Measurements from ENCODE around the gene CRELD1. TPM values are rescaled to one million over a fixed set of nuclear protein-coding genes. Genes with fewer than 3 reads are reported as not detected.
"Not testable (repeated sequence)": the region's sequence is repeated elsewhere in the genome, so short reads cannot be mapped to it uniquely, and the experiment has no call there.

Gene CRELD1
- total RNA-seq, 1 experiment from 2014 or later, result 13.2 TPM

DNA sequence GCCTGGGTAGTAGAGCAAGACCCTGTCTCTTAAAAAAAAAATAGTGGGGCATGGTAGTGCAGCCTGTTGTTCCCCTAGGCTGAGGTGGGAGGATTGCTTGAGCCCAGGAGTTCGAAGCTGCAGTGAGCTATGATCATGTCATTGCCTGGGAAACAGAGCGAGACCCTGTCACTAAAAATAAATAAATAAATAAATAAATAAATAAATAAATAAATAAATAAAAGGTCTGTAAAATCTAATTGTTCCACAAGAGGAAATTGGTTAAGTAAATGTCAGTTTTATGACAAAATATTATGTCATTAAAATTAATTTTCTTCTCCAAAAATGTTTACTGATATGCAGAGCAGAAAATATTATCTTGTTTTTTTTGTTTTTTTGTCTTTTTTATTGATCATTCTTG, 5.3 kb downstream of the CRELD1 start:
- H3K9me3 ChIP-seq (ENCODE audit: low read depth, low read length, poor library complexity, severe bottlenecking), result no peaks in the 10 kb centered on the region
- ChIA-PET CTCF (no interaction called here), POLR2A (ENCODE audit: low non-redundant PET) (no interaction called here)
- no peak overlapping the region for H3K27ac ChIP-seq (ENCODE audit: low read depth, low read length, poor library complexity, severe bottlenecking)
- TF ChIP-seq, protein P1, sequence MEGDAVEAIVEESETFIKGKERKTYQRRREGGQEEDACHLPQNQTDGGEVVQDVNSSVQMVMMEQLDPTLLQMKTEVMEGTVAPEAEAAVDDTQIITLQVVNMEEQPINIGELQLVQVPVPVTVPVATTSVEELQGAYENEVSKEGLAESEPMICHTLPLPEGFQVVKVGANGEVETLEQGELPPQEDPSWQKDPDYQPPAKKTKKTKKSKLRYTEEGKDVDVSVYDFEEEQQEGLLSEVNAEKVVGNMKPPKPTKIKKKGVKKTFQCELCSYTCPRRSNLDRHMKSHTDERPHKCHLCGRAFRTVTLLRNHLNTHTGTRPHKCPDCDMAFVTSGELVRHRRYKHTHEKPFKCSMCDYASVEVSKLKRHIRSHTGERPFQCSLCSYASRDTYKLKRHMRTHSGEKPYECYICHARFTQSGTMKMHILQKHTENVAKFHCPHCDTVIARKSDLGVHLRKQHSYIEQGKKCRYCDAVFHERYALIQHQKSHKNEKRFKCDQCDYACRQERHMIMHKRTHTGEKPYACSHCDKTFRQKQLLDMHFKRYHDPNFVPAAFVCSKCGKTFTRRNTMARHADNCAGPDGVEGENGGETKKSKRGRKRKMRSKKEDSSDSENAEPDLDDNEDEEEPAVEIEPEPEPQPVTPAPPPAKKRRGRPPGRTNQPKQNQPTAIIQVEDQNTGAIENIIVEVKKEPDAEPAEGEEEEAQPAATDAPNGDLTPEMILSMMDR (conservative IDR thresholded peaks at IDR 0.05; ENCODE audit: low read depth, low read length), result no peak
- TF ChIP-seq EZH2 (IDR thresholded peaks at IDR 0.05; ENCODE audit: borderline replicate concordance, low read depth, low read length, poor library complexity, severe bottlenecking), result no peak
- DNase-seq (ENCODE audit: low spot score), result no peak
- H3K4me1 ChIP-seq (ENCODE audit: insufficient read depth, low read length, poor library complexity, severe bottlenecking), result peaks cover 10% of the 10 kb centered on the region
- peaks cover 7% of the 10 kb centered on the region for H3K36me3 ChIP-seq (ENCODE audit: insufficient read depth, low read length, poor library complexity, severe bottlenecking)
- intact Hi-C loops (cut with micrococcal nuclease; ENCODE audit: unreplicated experiment), result no loop called here
- no peak overlapping the region for H3K4me3 ChIP-seq (ENCODE audit: low read depth, low read length, poor library complexity, severe bottlenecking)
- no peaks in the 10 kb centered on the region for H3K27me3 ChIP-seq (replicated peaks; ENCODE audit: insufficient read depth, low read depth, low read length, poor library complexity)
- no TSS peak for BruUV-seq (replicated peaks)

DNA sequence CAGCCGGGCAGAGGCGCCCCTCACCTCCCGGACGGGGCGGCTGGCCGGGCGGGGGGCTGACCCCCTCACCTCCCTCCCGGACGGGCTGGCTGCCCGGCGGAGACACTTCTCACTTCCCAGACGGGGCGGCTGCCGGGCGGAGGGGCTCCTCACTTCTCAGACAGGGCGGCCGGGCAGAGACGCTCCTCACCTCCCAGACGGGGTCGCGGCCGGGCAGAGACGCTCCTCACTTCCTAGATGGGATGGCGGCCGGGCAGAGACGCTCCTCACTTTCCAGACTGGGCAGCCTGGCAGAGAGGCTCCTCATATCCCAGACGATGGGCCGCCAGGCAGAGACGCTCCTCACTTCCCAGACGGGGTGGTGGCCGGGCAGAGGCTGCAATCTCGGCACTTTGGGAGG, 6.3 kb downstream of the CRELD1 start:
- intact Hi-C loops (cut with micrococcal nuclease; ENCODE audit: unreplicated experiment); CTCF ChIA-PET: not testable (repeated sequence)

DNA sequence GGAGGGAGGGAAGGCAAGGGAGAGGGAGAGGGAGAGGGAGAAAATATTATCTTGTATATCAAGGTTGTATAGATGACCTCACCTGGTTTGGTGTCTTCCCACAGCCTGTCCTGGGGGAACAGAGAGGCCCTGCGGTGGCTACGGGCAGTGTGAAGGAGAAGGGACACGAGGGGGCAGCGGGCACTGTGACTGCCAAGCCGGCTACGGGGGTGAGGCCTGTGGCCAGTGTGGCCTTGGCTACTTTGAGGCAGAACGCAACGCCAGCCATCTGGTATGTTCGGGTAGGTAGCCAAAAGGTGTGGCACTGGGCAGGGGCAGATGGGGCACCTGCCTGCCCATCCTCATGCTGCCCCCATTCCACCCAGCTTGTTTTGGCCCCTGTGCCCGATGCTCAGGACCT, 7.1 kb downstream of the CRELD1 start:
- ChIA-PET POLR2A (ENCODE audit: low non-redundant PET) (no interaction called here), CTCF (no interaction called here)
- H3K4me1 ChIP-seq (ENCODE audit: insufficient read depth, low read length, poor library complexity, severe bottlenecking), result no peaks in the 10 kb centered on the region
- intact Hi-C loops (cut with micrococcal nuclease; ENCODE audit: unreplicated experiment), result no loop called here
- TF ChIP-seq, protein P1 (conservative IDR thresholded peaks at IDR 0.05; ENCODE audit: low read depth, low read length), result no peak
- TF ChIP-seq EZH2 (IDR thresholded peaks at IDR 0.05; ENCODE audit: borderline replicate concordance, low read depth, low read length, poor library complexity, severe bottlenecking), result no peak
- no peaks in the 10 kb centered on the region for H3K9me3 ChIP-seq (ENCODE audit: low read depth, low read length, poor library complexity, severe bottlenecking)
- no peak for DNase-seq (ENCODE audit: low spot score)
- no peak overlapping the region for H3K4me3 ChIP-seq (ENCODE audit: low read depth, low read length, poor library complexity, severe bottlenecking)
- no peak overlapping the region for H3K27ac ChIP-seq (ENCODE audit: low read depth, low read length, poor library complexity, severe bottlenecking)
- peaks cover 7% of the 10 kb centered on the region for H3K36me3 ChIP-seq (ENCODE audit: insufficient read depth, low read length, poor library complexity, severe bottlenecking)
- H3K27me3 ChIP-seq (replicated peaks; ENCODE audit: insufficient read depth, low read depth, low read length, poor library complexity), result no peaks in the 10 kb centered on the region
- no TSS peak for BruUV-seq (replicated peaks)

More for the DNA sequence above, 6.3 kb downstream of the CRELD1 start:
- H3K27ac ChIP-seq (ENCODE audit: low read depth, low read length, poor library complexity, severe bottlenecking); POLR2A ChIA-PET (ENCODE audit: low non-redundant PET); H3K36me3 ChIP-seq (ENCODE audit: insufficient read depth, low read length, poor library complexity, severe bottlenecking); DNase-seq (ENCODE audit: low spot score); H3K4me1 ChIP-seq (ENCODE audit: insufficient read depth, low read length, poor library complexity, severe bottlenecking); H3K4me3 ChIP-seq (ENCODE audit: low read depth, low read length, poor library complexity, severe bottlenecking); BruUV-seq (replicated peaks); H3K9me3 ChIP-seq (ENCODE audit: low read depth, low read length, poor library complexity, severe bottlenecking); H3K27me3 ChIP-seq (replicated peaks; ENCODE audit: insufficient read depth, low read depth, low read length, poor library complexity): not testable (repeated sequence)

DNA sequence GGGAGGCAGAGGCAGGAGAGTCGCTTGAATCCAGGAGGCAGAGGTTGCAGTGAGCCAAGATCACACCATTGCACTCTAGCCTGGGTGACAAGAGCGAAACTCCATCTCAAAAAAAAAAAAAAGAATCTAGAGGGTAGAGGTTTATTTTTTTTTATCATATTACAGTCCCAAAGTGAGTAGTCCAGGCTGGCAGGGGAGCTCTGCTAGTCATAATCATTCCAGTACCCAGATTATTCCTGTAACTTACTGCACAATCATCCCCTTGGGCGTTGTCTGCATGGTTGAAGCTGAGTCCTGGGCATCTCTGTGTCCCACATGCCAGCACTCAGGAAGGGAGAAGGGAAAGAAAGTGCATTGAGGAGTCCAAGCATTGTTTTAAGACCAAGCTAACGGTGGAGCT, 8.5 kb downstream of the CRELD1 start:
- intact Hi-C loops (cut with micrococcal nuclease; ENCODE audit: unreplicated experiment), result no loop called here
- DNase-seq (ENCODE audit: low spot score), result no peak
- Histone ChIP-seq H3K9me3 (ENCODE audit: low read depth, low read length, poor library complexity, severe bottlenecking) (no peaks in the 10 kb centered on the region), H3K27ac (ENCODE audit: low read depth, low read length, poor library complexity, severe bottlenecking) (no peak overlapping the region), H3K36me3 (ENCODE audit: insufficient read depth, low read length, poor library complexity, severe bottlenecking) (no peaks in the 10 kb centered on the region), H3K4me3 (ENCODE audit: low read depth, low read length, poor library complexity, severe bottlenecking) (no peak overlapping the region), H3K4me1 (ENCODE audit: insufficient read depth, low read length, poor library complexity, severe bottlenecking) (no peaks in the 10 kb centered on the region), H3K27me3 (replicated peaks; ENCODE audit: insufficient read depth, low read depth, low read length, poor library complexity) (no peaks in the 10 kb centered on the region)
- ChIA-PET POLR2A (ENCODE audit: low non-redundant PET) (no interaction called here), CTCF (interaction anchor here (1.3 kb wide), 1 partner anchor 10 kb away, joined by 4 read pairs; no protein-coding TSS in a partner anchor)
- TF ChIP-seq EZH2 (IDR thresholded peaks at IDR 0.05; ENCODE audit: borderline replicate concordance, low read depth, low read length, poor library complexity, severe bottlenecking), result no peak
- TF ChIP-seq, protein P1 (conservative IDR thresholded peaks at IDR 0.05; ENCODE audit: low read depth, low read length), result no peak
- BruUV-seq (replicated peaks), result no TSS peak

Measured in A673 (cell line).